Stimulated activated naive CD8-positive, alpha-beta T cell treated with anti-CD3 and anti-CD28 coated beads, Interleukin-15, Interleukin-2, amounts not matched to agents 100 ng/mL and 50 ng/mL, for 24 hours (primary cell): ENCODE data around the gene ATP10B.

Source experiments
- H3K27ac Mint-ChIP-seq: one replicate; pipeline ENCODE4 v1.8.0; 2021; ENCODE audit warnings: mild to moderate bottlenecking, mixed read lengths
- H3K27me3 Mint-ChIP-seq: one replicate; pipeline ENCODE4 v1.8.0; 2021; ENCODE audit warnings: mixed read lengths
- H3K36me3 Mint-ChIP-seq: one replicate; pipeline ENCODE4 v1.8.0; 2021; ENCODE audit warnings: low read depth, mixed read lengths
- H3K4me1 Mint-ChIP-seq: one replicate; pipeline ENCODE4 v1.8.0; 2021; ENCODE audit warnings: low read depth, mixed read lengths
- H3K4me3 Mint-ChIP-seq: one replicate; pipeline ENCODE4 v1.8.0; 2021; ENCODE audit warnings: mild to moderate bottlenecking, mixed read lengths
- H3K9me3 Mint-ChIP-seq: one replicate; pipeline ENCODE4 v1.8.0; 2021; ENCODE audit warnings: mixed read lengths

Gene ATP10B

DNA sequence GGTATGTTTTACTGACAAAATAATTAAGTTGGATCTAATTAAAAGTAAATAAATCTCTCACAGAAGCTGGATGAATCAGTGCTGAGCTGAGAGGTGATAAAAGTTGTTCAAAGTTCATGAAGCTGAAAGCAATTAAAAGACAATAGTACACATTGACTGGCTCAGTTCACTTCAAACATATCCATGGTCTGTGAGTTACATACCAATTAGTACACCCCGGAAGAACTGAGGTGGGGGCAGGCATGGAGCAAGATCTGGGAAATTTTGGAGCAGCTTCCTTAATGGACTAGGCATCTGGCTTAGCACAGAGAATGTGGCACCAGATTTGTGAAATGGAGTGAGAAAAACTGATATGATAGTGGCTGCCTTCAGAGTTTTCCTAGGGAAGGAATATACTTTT, 152.7 kb downstream of the ATP10B start:
- Mint-ChIP-seq H3K27ac (no peak overlapping the region), H3K9me3 (no peaks in the 10 kb centered on the region)

DNA sequence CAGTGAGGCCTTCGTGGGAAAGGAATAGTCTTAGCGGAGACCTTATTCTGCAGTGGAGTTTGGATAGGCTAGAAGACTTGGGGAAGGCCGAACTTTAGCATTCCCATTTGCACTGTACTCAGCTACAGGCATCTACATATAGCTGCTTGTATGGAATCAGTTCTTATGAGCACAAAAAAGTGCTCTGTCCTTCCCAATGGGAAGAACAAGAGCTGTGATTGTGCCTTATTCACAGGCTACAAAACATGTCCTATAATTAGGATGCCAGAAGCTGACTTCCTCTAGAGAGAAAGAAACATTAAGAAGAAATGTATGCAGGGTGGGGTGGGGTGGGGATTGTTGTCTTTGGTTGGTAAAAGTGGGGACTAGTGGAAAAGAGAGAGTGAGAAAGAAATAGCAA, 154.7 kb downstream of the ATP10B start:
- no peak overlapping the region for H3K27ac Mint-ChIP-seq
- no peaks in the 10 kb centered on the region for H3K9me3 Mint-ChIP-seq
- no peaks in the 10 kb centered on the region for H3K36me3 Mint-ChIP-seq
- no peak overlapping the region for H3K4me3 Mint-ChIP-seq
- peaks cover 12% of the 10 kb centered on the region for H3K27me3 Mint-ChIP-seq
- no peaks in the 10 kb centered on the region for H3K4me1 Mint-ChIP-seq

More for the DNA sequence above, 152.7 kb downstream of the ATP10B start:
- no peak overlapping the region for H3K4me3 Mint-ChIP-seq
- peaks cover 12% of the 10 kb centered on the region for H3K27me3 Mint-ChIP-seq
- H3K36me3 Mint-ChIP-seq: no peaks in the 10 kb centered on the region
- H3K4me1 Mint-ChIP-seq: no peaks in the 10 kb centered on the region

GRCh38 chr5:160694896-160695295, 157.1 kb downstream of the ATP10B start:
- Mint-ChIP-seq H3K4me1 (no peaks in the 10 kb centered on the region), H3K27ac (no peak overlapping the region), H3K36me3 (no peaks in the 10 kb centered on the region)

DNA sequence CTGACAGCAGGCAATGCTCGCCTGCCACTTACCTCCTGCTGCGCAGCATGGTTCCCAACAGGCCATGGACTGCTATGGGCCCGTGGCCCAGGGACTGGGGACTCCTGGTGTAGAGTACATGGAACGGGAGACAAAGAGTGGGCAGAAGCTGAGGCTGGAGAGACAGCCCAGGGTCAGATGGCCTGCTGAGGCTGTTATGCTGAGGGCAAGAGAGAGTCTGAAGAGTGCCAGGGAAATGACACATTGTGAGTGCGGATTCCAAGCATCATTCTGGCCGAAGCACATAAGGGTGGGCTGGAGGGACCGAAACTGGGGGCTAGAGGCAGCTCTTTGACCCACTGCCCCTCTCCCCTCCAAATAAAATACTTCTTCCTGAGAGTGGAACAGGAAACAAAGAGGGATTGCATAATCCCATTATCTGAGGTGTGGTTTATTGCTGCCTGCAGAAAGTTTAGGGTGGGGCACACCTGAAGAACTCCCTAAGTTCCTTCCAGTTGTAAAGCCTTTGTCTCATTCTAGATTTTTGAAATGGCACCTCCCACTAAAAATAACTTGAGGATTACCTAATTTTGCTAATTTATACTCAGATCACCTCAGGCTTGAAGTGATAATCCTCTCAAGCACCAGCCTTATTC, 158.1 kb downstream of the ATP10B start:
- H3K36me3 Mint-ChIP-seq: no peaks in the 10 kb centered on the region
- H3K4me3 Mint-ChIP-seq: no peak overlapping the region
- no peaks in the 10 kb centered on the region for H3K9me3 Mint-ChIP-seq

More at GRCh38 chr5:160694896-160695295, 157.1 kb downstream of the ATP10B start:
- peaks cover 8% of the 10 kb centered on the region for H3K27me3 Mint-ChIP-seq
- no peak overlapping the region for H3K4me3 Mint-ChIP-seq
- H3K9me3 Mint-ChIP-seq: no peaks in the 10 kb centered on the region

GRCh38 chr5:160692271-160692670, 159.7 kb downstream of the ATP10B start:
- no peaks in the 10 kb centered on the region for H3K9me3 Mint-ChIP-seq
- no peak overlapping the region for H3K27ac Mint-ChIP-seq
- no peaks in the 10 kb centered on the region for H3K4me1 Mint-ChIP-seq
- no peaks in the 10 kb centered on the region for H3K27me3 Mint-ChIP-seq
- H3K36me3 Mint-ChIP-seq: no peaks in the 10 kb centered on the region
- no peak overlapping the region for H3K4me3 Mint-ChIP-seq

More for the DNA sequence above, 158.1 kb downstream of the ATP10B start:
- H3K27me3 Mint-ChIP-seq: peaks cover 4% of the 10 kb centered on the region
- H3K4me1 Mint-ChIP-seq: no peaks in the 10 kb centered on the region
- H3K27ac Mint-ChIP-seq: no peak overlapping the region

DNA sequence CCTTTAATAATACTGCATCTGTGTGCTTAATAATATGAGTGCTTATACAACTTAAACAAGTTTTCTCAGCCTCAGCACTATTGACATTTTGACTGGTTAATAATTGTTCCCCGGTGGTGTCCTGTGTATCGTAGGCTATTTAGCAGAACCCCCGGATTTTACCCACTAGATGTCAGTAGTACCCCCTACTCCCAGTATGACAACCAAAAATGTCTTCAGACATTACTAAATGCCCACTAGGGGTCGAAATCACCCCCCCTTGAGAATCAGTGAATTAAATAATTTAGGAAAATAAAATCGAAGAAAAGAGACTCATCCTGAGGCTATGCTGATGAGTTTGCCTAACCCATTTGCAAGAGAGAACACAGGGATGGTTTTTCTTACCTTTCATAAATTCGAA, 166.3 kb downstream of the ATP10B start:
- Mint-ChIP-seq H3K27me3 (no peaks in the 10 kb centered on the region), H3K4me3 (no peak overlapping the region), H3K27ac (no peak overlapping the region), H3K4me1 (no peaks in the 10 kb centered on the region), H3K36me3 (no peaks in the 10 kb centered on the region), H3K9me3 (no peaks in the 10 kb centered on the region)

GRCh38 chr5:160685219-160685618, 166.8 kb downstream of the ATP10B start:
- no peak overlapping the region for H3K27ac Mint-ChIP-seq
- H3K9me3 Mint-ChIP-seq: no peaks in the 10 kb centered on the region
- no peak overlapping the region for H3K4me3 Mint-ChIP-seq
- H3K4me1 Mint-ChIP-seq: no peaks in the 10 kb centered on the region
- H3K36me3 Mint-ChIP-seq: no peaks in the 10 kb centered on the region
- no peaks in the 10 kb centered on the region for H3K27me3 Mint-ChIP-seq

GRCh38 chr5:160679567-160680309, 172.3 kb downstream of the ATP10B start:
- H3K4me1 Mint-ChIP-seq: no peaks in the 10 kb centered on the region
- H3K9me3 Mint-ChIP-seq: no peaks in the 10 kb centered on the region
- H3K36me3 Mint-ChIP-seq: no peaks in the 10 kb centered on the region
- H3K27me3 Mint-ChIP-seq: peaks cover 3% of the 10 kb centered on the region
- no peak overlapping the region for H3K27ac Mint-ChIP-seq
- H3K4me3 Mint-ChIP-seq: no peak overlapping the region

DNA sequence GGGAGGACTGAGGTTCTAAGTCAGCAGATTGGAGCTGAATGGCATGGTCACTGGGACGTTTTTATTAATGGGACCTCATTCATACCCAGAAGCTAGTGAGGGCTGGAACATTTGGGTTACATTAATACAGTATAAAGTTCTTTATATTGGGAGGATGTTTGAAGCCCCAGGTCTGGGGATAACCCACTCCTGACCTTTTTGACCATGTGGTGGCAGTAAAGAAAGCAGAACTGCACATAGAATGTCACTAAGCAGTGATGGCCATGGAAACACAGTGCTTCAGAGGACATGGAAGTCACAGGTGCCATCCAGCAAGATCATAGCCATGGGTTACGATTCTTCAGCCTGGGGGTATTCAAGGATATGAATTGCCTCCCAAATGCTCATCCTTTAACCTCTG, 176.0 kb downstream of the ATP10B start:
- no peaks in the 10 kb centered on the region for H3K36me3 Mint-ChIP-seq
- no peaks in the 10 kb centered on the region for H3K9me3 Mint-ChIP-seq
- no peak overlapping the region for H3K4me3 Mint-ChIP-seq
- H3K4me1 Mint-ChIP-seq: no peaks in the 10 kb centered on the region
- no peak overlapping the region for H3K27ac Mint-ChIP-seq
- peaks cover 3% of the 10 kb centered on the region for H3K27me3 Mint-ChIP-seq

GRCh38 chr5:160674901-160675300, 177.1 kb downstream of the ATP10B start:
- Mint-ChIP-seq H3K4me3 (no peak overlapping the region), H3K9me3 (no peaks in the 10 kb centered on the region), H3K36me3 (no peaks in the 10 kb centered on the region), H3K27ac (no peak overlapping the region), H3K27me3 (peaks cover 7% of the 10 kb centered on the region), H3K4me1 (no peaks in the 10 kb centered on the region)

DNA sequence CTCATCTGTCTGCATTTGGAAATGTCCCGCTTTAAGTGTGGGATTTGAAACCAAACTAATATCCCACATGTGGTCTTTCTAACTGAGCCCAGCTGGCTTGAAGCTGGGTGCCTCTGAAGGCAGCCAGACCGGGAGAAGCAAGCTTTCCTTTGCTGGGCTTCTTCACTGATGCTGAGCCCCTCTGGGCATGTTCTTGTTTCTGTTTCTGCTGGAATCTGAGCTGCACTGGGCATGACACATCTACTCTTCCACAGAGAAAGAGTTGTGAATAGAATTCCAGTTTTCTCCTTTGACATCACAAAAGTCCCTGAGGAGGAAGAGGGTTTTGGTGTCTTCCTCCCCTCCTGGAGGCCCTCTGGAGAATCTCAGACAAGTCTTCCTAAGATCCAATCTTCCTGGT, 179.5 kb downstream of the ATP10B start:
- H3K9me3 Mint-ChIP-seq: no peaks in the 10 kb centered on the region
- H3K27me3 Mint-ChIP-seq: peaks cover 7% of the 10 kb centered on the region
- no peak overlapping the region for H3K4me3 Mint-ChIP-seq
- no peaks in the 10 kb centered on the region for H3K36me3 Mint-ChIP-seq
- H3K27ac Mint-ChIP-seq: no peak overlapping the region
- H3K4me1 Mint-ChIP-seq: no peaks in the 10 kb centered on the region

DNA sequence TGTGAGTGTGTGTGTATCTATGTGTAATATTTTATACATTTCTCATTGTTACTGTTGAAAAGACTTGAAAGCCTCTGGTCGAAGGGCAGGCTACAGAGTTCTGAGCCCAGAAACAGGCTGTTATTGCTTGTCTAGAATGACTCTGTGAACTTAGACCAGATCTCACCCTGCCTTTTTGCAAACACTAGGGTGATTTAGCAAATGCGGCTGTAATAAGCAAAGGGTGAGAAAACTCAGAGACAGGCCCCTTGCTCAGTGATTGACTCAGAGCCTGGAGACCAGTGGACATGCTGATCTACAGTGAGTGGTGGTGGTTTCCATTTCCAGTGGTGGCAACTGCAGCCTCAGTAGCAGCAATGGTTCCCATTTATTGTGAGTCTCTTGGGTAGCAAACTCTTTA, 183.7 kb downstream of the ATP10B start:
- Mint-ChIP-seq H3K27ac (no peak overlapping the region), H3K9me3 (no peaks in the 10 kb centered on the region), H3K4me1 (no peaks in the 10 kb centered on the region), H3K4me3 (no peak overlapping the region), H3K36me3 (no peaks in the 10 kb centered on the region), H3K27me3 (peaks cover 4% of the 10 kb centered on the region)

GRCh38 chr5:160667160-160667559, 184.9 kb downstream of the ATP10B start:
- H3K27ac Mint-ChIP-seq: no peak overlapping the region
- no peak overlapping the region for H3K4me3 Mint-ChIP-seq
- H3K27me3 Mint-ChIP-seq: peaks cover 4% of the 10 kb centered on the region
- no peaks in the 10 kb centered on the region for H3K9me3 Mint-ChIP-seq
- H3K4me1 Mint-ChIP-seq: no peaks in the 10 kb centered on the region
- H3K36me3 Mint-ChIP-seq: no peaks in the 10 kb centered on the region

GRCh38 chr5:160665460-160665859, 186.6 kb downstream of the ATP10B start:
- H3K27ac Mint-ChIP-seq: no peak overlapping the region
- no peaks in the 10 kb centered on the region for H3K4me1 Mint-ChIP-seq
- H3K27me3 Mint-ChIP-seq: peaks cover 5% of the 10 kb centered on the region
- H3K9me3 Mint-ChIP-seq: no peaks in the 10 kb centered on the region
- no peak overlapping the region for H3K4me3 Mint-ChIP-seq
- H3K36me3 Mint-ChIP-seq: no peaks in the 10 kb centered on the region

GRCh38 chr5:160660132-160660531, 191.9 kb downstream of the ATP10B start:
- Mint-ChIP-seq H3K9me3 (no peaks in the 10 kb centered on the region), H3K4me1 (no peaks in the 10 kb centered on the region), H3K4me3 (no peak overlapping the region), H3K36me3 (no peaks in the 10 kb centered on the region), H3K27me3 (peaks cover 8% of the 10 kb centered on the region), H3K27ac (no peak overlapping the region)
